SK-N-SH (cell line): ENCODE data around the gene CDH3. TPM values are rescaled to one million over a fixed set of nuclear protein-coding genes. Genes with fewer than 3 reads are reported as not detected.

Experiments used
- CTCF ChIA-PET: fragments of 300-600, 350-600 bp; formaldehyde crosslinking; extraction: SDS; loops from one replicate; lab custom pipeline; 2021; lab: Yijun Ruan, JAX
- POLR2A ChIA-PET: fragments of 350-600 bp; sonication (Branson Sonifier 250); formaldehyde crosslinking; extraction: SDS; loops from one replicate; lab custom pipeline; 2020; ENCODE audit warnings: antibody characterized with exemption, inconsistent platforms; lab: Yijun Ruan, JAX
- DNase-seq: peaks from one replicate; pipeline ENCODE4 v3.0.0; 2012
- H2AFZ ChIP-seq: fragments of 200-600 bp; sonication (generic); 2 replicates; pipeline ENCODE4 v1.8.1; 2016; ENCODE audit warnings: antibody characterized with exemption, mild to moderate bottlenecking, low read depth
- H3F3A ChIP-seq: fragments of 200-600 bp; sonication (generic); replicated peaks from 2 replicates; pipeline ENCODE3; 2016; ENCODE audit warnings: antibody characterized with exemption, mild to moderate bottlenecking; ENCODE audit not compliant: insufficient read depth
- H3K27ac ChIP-seq, 2 experiments: fragments of 200-500 bp in 1 of 2; fragments of 200-600 bp in 1 of 2; sonication (Bioruptor generic) in 1 of 2; sonication (generic), shearing (Covaris generic) in 1 of 2; 2 replicates each; pipeline versions ENCODE4 v1.5.1 to v1.6.1; 2014 to 2016; ENCODE audit warnings: low read depth in 2 of 2, inconsistent platforms in 1 of 2, low read length in 1 of 2, mild to moderate bottlenecking in 1 of 2, mixed read lengths in 1 of 2
- H3K27me3 ChIP-seq: fragments of 200-600 bp; sonication (generic), shearing (Covaris generic); 2 replicates; pipeline ENCODE4 v1.6.1; 2016; ENCODE audit warnings: mixed run types; ENCODE audit not compliant: insufficient read depth
- H3K36me3 ChIP-seq, 2 experiments: fragments of 200-500 bp in 1 of 2; fragments of 200-600 bp in 1 of 2; sonication (Bioruptor generic) in 1 of 2; sonication (generic) in 1 of 2; replicated peaks in 1 of 2; 2 replicates each; pipeline versions ENCODE3 to v1.5.1; 2014 to 2016; ENCODE audit warnings: low read length in 1 of 2, mild to moderate bottlenecking in 1 of 2; ENCODE audit not compliant: insufficient read depth in 2 of 2, control insufficient read depth in 1 of 2
- H3K4me1 ChIP-seq, 2 experiments: fragments of 200-500 bp in 1 of 2; fragments of 200-600 bp in 1 of 2; sonication (Bioruptor generic) in 1 of 2; sonication (generic), shearing (Covaris generic) in 1 of 2; 2 replicates each; pipeline versions ENCODE4 v1.5.1 to v1.6.1; 2014 to 2016; ENCODE audit warnings: low read depth in 1 of 2, low read length in 1 of 2, mixed run types in 1 of 2; ENCODE audit not compliant: insufficient read depth in 2 of 2, control insufficient read depth in 1 of 2
- H3K4me2 ChIP-seq: fragments of 200-600 bp; sonication (generic), shearing (Covaris generic); 2 replicates; pipeline ENCODE4 v1.6.1; 2017; ENCODE audit warnings: mixed run types
- H3K4me3 ChIP-seq, 2 experiments: fragments of 200-500 bp in 1 of 2; fragments of 200-600 bp in 1 of 2; sonication (Bioruptor generic) in 1 of 2; sonication (generic), shearing (Covaris generic) in 1 of 2; 2 replicates each; pipeline versions ENCODE4 v1.5.1 to v1.8.1; 2014 to 2016; ENCODE audit warnings: low read depth in 2 of 2, inconsistent platforms in 1 of 2, low read length in 1 of 2, mild to moderate bottlenecking in 1 of 2, mixed read lengths in 1 of 2, moderate library complexity in 1 of 2
- H3K79me2 ChIP-seq: fragments of 200-600 bp; sonication (generic); 2 replicates; pipeline ENCODE4 v1.8.1; 2017; ENCODE audit warnings: mild to moderate bottlenecking; ENCODE audit not compliant: insufficient read depth
- H3K9ac ChIP-seq: fragments of 200-600 bp; sonication (generic); 2 replicates; pipeline ENCODE4 v1.6.1; 2017; ENCODE audit warnings: mixed run types
- H3K9me2 ChIP-seq: fragments of 200-600 bp; sonication (generic); 2 replicates; pipeline ENCODE4 v1.6.1; 2017; ENCODE audit warnings: mixed run types
- H3K9me3 ChIP-seq: fragments of 200-600 bp; sonication (generic); 2 replicates; pipeline ENCODE4 v1.6.1; 2017; ENCODE audit warnings: mixed run types, mild to moderate bottlenecking, moderate library complexity
- H4K20me1 ChIP-seq: fragments of 200-600 bp; sonication (generic); 2 replicates; pipeline ENCODE4 v1.6.1; 2017; ENCODE audit warnings: mild to moderate bottlenecking, mixed run types; ENCODE audit not compliant: insufficient read depth
- CTCF ChIP-seq: fragments of 200-600 bp; sonication (generic); IDR thresholded peaks from 2 replicates; pipeline ENCODE4 v1.6.1; 2017; ENCODE audit warnings: antibody characterized with exemption, mild to moderate bottlenecking, moderate library complexity
- ELF1 ChIP-seq: IDR thresholded peaks from 2 replicates; pipeline ENCODE4 v1.4.0; 2012
- GABPA ChIP-seq: IDR thresholded peaks from 2 replicates; pipeline ENCODE4 v1.4.0; 2012; ENCODE audit warnings: low read depth, mild to moderate bottlenecking
- IRF3 ChIP-seq: fragments of 150-350 bp; IDR thresholded peaks from 2 replicates; pipeline ENCODE4 v1.6.1; 2016; ENCODE audit warnings: mild to moderate bottlenecking, low read depth, low read length
- MAX ChIP-seq: IDR thresholded peaks from 2 replicates; pipeline ENCODE4 v1.4.0; 2012; ENCODE audit warnings: low read depth
- NFIC ChIP-seq: IDR thresholded peaks from 2 replicates; pipeline ENCODE4 v1.4.0; 2012; ENCODE audit warnings: borderline replicate concordance
- NRF1 ChIP-seq: IDR thresholded peaks from 2 replicates; pipeline ENCODE4 v1.6.1; 2012; ENCODE audit warnings: low read depth, mild to moderate bottlenecking, low read length
- POLR2AphosphoS5 ChIP-seq: IDR thresholded peaks from 2 replicates; pipeline ENCODE4 v1.6.1; 2012; ENCODE audit warnings: low read depth, low read length
- RFX5 ChIP-seq: IDR thresholded peaks from 2 replicates; pipeline ENCODE4 v1.6.1; 2012; ENCODE audit warnings: mild to moderate bottlenecking, improper control_type of control experiment, low read length
- SMC3 ChIP-seq: IDR thresholded peaks from 2 replicates; pipeline ENCODE4 v1.6.1; 2012; ENCODE audit warnings: low read depth, low read length, improper control_type of control experiment
- TAF1 ChIP-seq: IDR thresholded peaks from 2 replicates; pipeline ENCODE4 v1.6.1; 2012; ENCODE audit warnings: low read depth, mild to moderate bottlenecking, low read length, moderate library complexity, borderline replicate concordance
- USF1 ChIP-seq: IDR thresholded peaks from 2 replicates; pipeline ENCODE4 v1.4.0; 2012; ENCODE audit warnings: low read depth, borderline replicate concordance
- WGBS: methylation state at CpG from one replicate; pipeline ENCODE4 v1.1.6; 2017; ENCODE audit warnings: low lambda C conversion rate; 5-methylcytosine and 5-hydroxymethylcytosine counted together
- polyA plus RNA-seq, 3 experiments: library from polyadenylated mRNA; depleted of rRNA; stranded (reverse); fragments of >200 nt; gene quantifications; 2 replicates each; pipeline ENCODE4 v1.2.3, GENCODE V29; 2012

CDH3 gene
- polyA plus RNA-seq, 1 of the 3 experiments (the other 2 are of a cell fraction): not detected

GRCh38 chr16:68617734-68618133 is 27.4 kb upstream of the CDH3 start:
- 47% methylated on average over 7 of the region's 7 CpGs for WGBS
- CTCF ChIA-PET: interaction anchor here (0.8 to 1.1 kb wide), 3 partner anchors 60 to 229 kb away, joined by 3 to 4 read pairs (median 3); no protein-coding TSS in a partner anchor
- POLR2A ChIA-PET: no interaction called here
- no peak overlapping the region for H3K4me3 ChIP-seq
- H2AFZ ChIP-seq: no peak overlapping the region
- DNase-seq: no peak
- H3K4me1 ChIP-seq: no peaks in the 10 kb centered on the region
- H3K36me3 ChIP-seq: no peaks in the 10 kb centered on the region
- no peaks in the 10 kb centered on the region for H3K9me2 ChIP-seq
- no peak overlapping the region for H3K9ac ChIP-seq
- H3K4me2 ChIP-seq: no peak overlapping the region
- no peak overlapping the region for H3K27ac ChIP-seq
- no peaks in the 10 kb centered on the region for H3F3A ChIP-seq
- no peaks in the 10 kb centered on the region for H4K20me1 ChIP-seq
- H3K79me2 ChIP-seq: no peaks in the 10 kb centered on the region
- TF ChIP-seq ELF1 (no peak), NFIC (no peak), USF1 (no peak), NRF1 (no peak), IRF3 (no peak), POLR2AphosphoS5 (no peak), GABPA (no peak), TAF1 (no peak), SMC3 (no peak), RFX5 (no peak)
- no peaks in the 10 kb centered on the region; the same call in 1 of the 2 replicates for H3K27me3 ChIP-seq
- H3K9me3 ChIP-seq: no peaks in the 10 kb centered on the region; the same call in 1 of the 2 replicates

GRCh38 chr16:68626557-68626956 is 18.6 kb upstream of the CDH3 start:
- CTCF ChIA-PET: interaction anchor here (1.6 kb wide), 1 partner anchor 16 kb away, joined by 3 read pairs; no protein-coding TSS in a partner anchor
- H3K27me3 ChIP-seq: no peaks in the 10 kb centered on the region
- no peak overlapping the region for H3K4me2 ChIP-seq
- POLR2A ChIA-PET: no interaction called here
- no peaks in the 10 kb centered on the region for H3K79me2 ChIP-seq
- H3K9me3 ChIP-seq: no peaks in the 10 kb centered on the region
- 55% methylated on average over 8 of the region's 8 CpGs for WGBS
- no peaks in the 10 kb centered on the region for H4K20me1 ChIP-seq
- H3K27ac ChIP-seq: no peak overlapping the region
- no peak overlapping the region for H3K4me3 ChIP-seq
- H3K36me3 ChIP-seq: no peaks in the 10 kb centered on the region
- H3F3A ChIP-seq: no peaks in the 10 kb centered on the region
- H2AFZ ChIP-seq: no peak overlapping the region
- no peak for DNase-seq
- H3K9me2 ChIP-seq: no peaks in the 10 kb centered on the region
- no peaks in the 10 kb centered on the region for H3K4me1 ChIP-seq
- TF ChIP-seq CTCF (no peak), MAX (no peak)
- no peak overlapping the region for H3K9ac ChIP-seq
